Activated CD4-positive, alpha-beta T cell treated with anti-CD3 and anti-CD28 coated beads for 36 hours (primary cell): ENCODE data around the gene ARHGEF19. TPM values are rescaled to one million over a fixed set of nuclear protein-coding genes. Genes with fewer than 3 reads are reported as not detected.
"Not testable (repeated sequence)": the region's sequence is repeated elsewhere in the genome, so short reads cannot be mapped to it uniquely, and the experiment has no call there.

Experiments
- ATAC-seq: fragments of 200-7000 bp; cut with Tn5 transposase; one replicate; pipeline ENCODE4 v1.10.0; 2021; ENCODE audit warnings: mild to moderate bottlenecking, moderate library complexity
- CTCF ChIA-PET: fragments of 350-600 bp; sonication (Branson Sonifier 250); formaldehyde crosslinking; loops from one replicate; lab custom pipeline; 2021; ENCODE audit warnings: antibody characterized with exemption; lab: Charles Lee
- POLR2A ChIA-PET: fragments of 350-600 bp; sonication (Branson Sonifier 250); formaldehyde crosslinking; loops from one replicate; lab custom pipeline; 2021; ENCODE audit warnings: antibody characterized with exemption, inconsistent platforms; lab: Charles Lee
- DNase-seq: peaks from one replicate; pipeline ENCODE4 v3.0.0-alpha.2; 2020
- H3K27ac Mint-ChIP-seq: one replicate; pipeline ENCODE4 v1.8.0; 2021; ENCODE audit warnings: mixed read lengths
- H3K27me3 Mint-ChIP-seq: one replicate; pipeline ENCODE4 v1.8.0; 2021; ENCODE audit warnings: mixed read lengths
- H3K36me3 Mint-ChIP-seq: one replicate; pipeline ENCODE4 v1.8.0; 2021; ENCODE audit warnings: low read depth, mixed read lengths
- H3K4me1 Mint-ChIP-seq: one replicate; pipeline ENCODE4 v1.8.0; 2021; ENCODE audit warnings: mixed read lengths
- H3K4me3 Mint-ChIP-seq: one replicate; pipeline ENCODE4 v1.8.0; 2021; ENCODE audit warnings: mild to moderate bottlenecking, moderate library complexity, mixed read lengths
- H3K9me3 Mint-ChIP-seq: one replicate; pipeline ENCODE4 v1.8.0; 2021; ENCODE audit warnings: low read depth, mixed read lengths
- intact Hi-C, 2 experiments: fragments of 100-400 bp; cut with DNase I in 1 of 2; cut with micrococcal nuclease in 1 of 2; formaldehyde crosslinking; loops; one replicate each; pipeline versions ENCODE4 v1.14.2 to v1.15.1; 2022 to 2024; cut with DNase I, micrococcal nuclease
- total RNA-seq, 2 experiments: library from RNA; stranded (reverse); gene quantifications; one replicate each; pipeline ENCODE4 v1.2.3, GENCODE V29; 2021

Gene ARHGEF19
- total RNA-seq, 2 experiments from 2014 or later, result 4.9 to 6.5 TPM

- H3K27ac Mint-ChIP-seq, result no peak overlapping the region
- no peak for ATAC-seq
- no peak overlapping the region for H3K4me3 Mint-ChIP-seq
- ChIA-PET CTCF (no interaction called here), POLR2A (no interaction called here)
- no peaks in the 10 kb centered on the region for H3K27me3 Mint-ChIP-seq
- no peaks in the 10 kb centered on the region for H3K9me3 Mint-ChIP-seq
- intact Hi-C loops, result no loop called here
- H3K4me1 Mint-ChIP-seq, result peaks cover 17% of the 10 kb centered on the region
- H3K36me3 Mint-ChIP-seq, result no peaks in the 10 kb centered on the region
- DNase-seq, result no peak
Observed at GRCh38 chr1:16171314-16172151, 40.9 kb downstream of the ARHGEF19 start.

GRCh38 chr1:16170283-16170673 lies 42.2 kb downstream of the ARHGEF19 start:
- ChIA-PET POLR2A (no interaction called here), CTCF (interaction anchor here (3.1 kb wide), 1 partner anchor 14 kb away, joined by 10 read pairs; no protein-coding TSS in a partner anchor)
- DNase-seq (no peak), ATAC-seq (no peak)
- H3K36me3 Mint-ChIP-seq, result no peaks in the 10 kb centered on the region
- no peak overlapping the region for H3K27ac Mint-ChIP-seq
- intact Hi-C loops, result no loop called here
- H3K27me3 Mint-ChIP-seq, result no peaks in the 10 kb centered on the region
- H3K9me3 Mint-ChIP-seq, result no peaks in the 10 kb centered on the region
- peaks cover 27% of the 10 kb centered on the region for H3K4me1 Mint-ChIP-seq
- no peak overlapping the region for H3K4me3 Mint-ChIP-seq

GRCh38 chr1:16168622-16169360 lies 43.7 kb downstream of the ARHGEF19 start:
- peaks cover 39% of the 10 kb centered on the region for H3K4me1 Mint-ChIP-seq
- intact Hi-C loops, result loop anchor here in 1 of 2 experiments (2.0 kb wide), 1 partner anchor 38 kb away; no protein-coding TSS in a partner anchor
- no peak overlapping the region for H3K27ac Mint-ChIP-seq

GRCh38 chr1:16168144-16168495 lies 44.3 kb downstream of the ARHGEF19 start:
- POLR2A ChIA-PET, H3K27ac Mint-ChIP-seq, H3K9me3 Mint-ChIP-seq, H3K36me3 Mint-ChIP-seq, H3K27me3 Mint-ChIP-seq, DNase-seq, ATAC-seq: not testable (repeated sequence)
- H3K4me1 Mint-ChIP-seq, result peaks cover 43% of the 10 kb centered on the region
- intact Hi-C loops, result loop anchor here in 1 of 2 experiments (2.0 kb wide), 1 partner anchor 39 kb away; no protein-coding TSS in a partner anchor
- peak overlapping the region; percentile 44 for H3K4me3 Mint-ChIP-seq
- CTCF ChIA-PET, result interaction anchor here (1.2 to 3.1 kb wide), 2 partner anchors 16 to 85 kb away, joined by 5 to 10 read pairs; no protein-coding TSS in a partner anchor

More at GRCh38 chr1:16168622-16169360, 43.7 kb downstream of the ARHGEF19 start:
- peak overlapping the region; percentile 16 for H3K4me3 Mint-ChIP-seq
- H3K36me3 Mint-ChIP-seq, result no peaks in the 10 kb centered on the region
- POLR2A ChIA-PET, result no interaction called here
- DNase-seq (peak; percentile 63), ATAC-seq (peak; percentile 41)
- no peaks in the 10 kb centered on the region for H3K27me3 Mint-ChIP-seq
- no peaks in the 10 kb centered on the region for H3K9me3 Mint-ChIP-seq
- CTCF ChIA-PET, result interaction anchor here (1.0 to 3.1 kb wide), 3 partner anchors 16 to 90 kb away, joined by 4 to 10 read pairs (median 5); no protein-coding TSS in a partner anchor

GRCh38 chr1:16167331-16168143 lies 44.9 kb downstream of the ARHGEF19 start:
- Mint-ChIP-seq H3K27ac (no peak overlapping the region), H3K27me3 (no peaks in the 10 kb centered on the region), H3K36me3 (no peaks in the 10 kb centered on the region), H3K4me1 (peaks cover 49% of the 10 kb centered on the region), H3K4me3 (peak overlapping the region; percentile 44), H3K9me3 (no peaks in the 10 kb centered on the region)
- DNase-seq (peak; percentile 79), ATAC-seq (peak; percentile 78)
- intact Hi-C loops, result loop anchor here in 1 of 2 experiments (2.0 kb wide), 1 partner anchor 39 kb away; no protein-coding TSS in a partner anchor
- ChIA-PET CTCF (interaction anchor here (3.1 kb wide), 1 partner anchor 17 kb away, joined by 10 read pairs; no protein-coding TSS in a partner anchor), POLR2A (no interaction called here)

GRCh38 chr1:16166117-16166516 lies 46.3 kb downstream of the ARHGEF19 start:
- intact Hi-C loops, result no loop called here
- ChIA-PET CTCF (no interaction called here), POLR2A (no interaction called here)
- no peak overlapping the region for H3K4me3 Mint-ChIP-seq
- no peak overlapping the region for H3K27ac Mint-ChIP-seq
- peaks cover 58% of the 10 kb centered on the region for H3K4me1 Mint-ChIP-seq
- H3K27me3 Mint-ChIP-seq, result no peaks in the 10 kb centered on the region
- DNase-seq, result no peak
- H3K36me3 Mint-ChIP-seq, result no peaks in the 10 kb centered on the region
- no peaks in the 10 kb centered on the region for H3K9me3 Mint-ChIP-seq
- no peak for ATAC-seq

- no peak for ATAC-seq
- no peak overlapping the region for H3K4me3 Mint-ChIP-seq
- DNase-seq, result peak; percentile 37
Observed at GRCh38 chr1:16165548-16165947, 46.9 kb downstream of the ARHGEF19 start.

GRCh38 chr1:16165073-16165364 lies 47.4 kb downstream of the ARHGEF19 start:
- H3K27me3 Mint-ChIP-seq, result no peaks in the 10 kb centered on the region
- ChIA-PET POLR2A (no interaction called here), CTCF (interaction anchor here (1.7 kb wide), 1 partner anchor 86 kb away, joined by 7 read pairs; no protein-coding TSS in a partner anchor)
- no peak overlapping the region for H3K4me3 Mint-ChIP-seq
- H3K36me3 Mint-ChIP-seq, result no peaks in the 10 kb centered on the region
- intact Hi-C loops, result no loop called here
- no peak overlapping the region for H3K27ac Mint-ChIP-seq
- ATAC-seq, result no peak
- H3K9me3 Mint-ChIP-seq, result no peaks in the 10 kb centered on the region
- DNase-seq, result no peak
- H3K4me1 Mint-ChIP-seq, result peaks cover 59% of the 10 kb centered on the region

More at GRCh38 chr1:16165548-16165947, 46.9 kb downstream of the ARHGEF19 start:
- H3K9me3 Mint-ChIP-seq, result no peaks in the 10 kb centered on the region
- ChIA-PET POLR2A (no interaction called here), CTCF (interaction anchor here (1.7 kb wide), 1 partner anchor 86 kb away, joined by 7 read pairs; no protein-coding TSS in a partner anchor)
- no peaks in the 10 kb centered on the region for H3K36me3 Mint-ChIP-seq
- peaks cover 58% of the 10 kb centered on the region for H3K4me1 Mint-ChIP-seq
- intact Hi-C loops, result no loop called here
- H3K27ac Mint-ChIP-seq, result peak overlapping the region; percentile 16
- H3K27me3 Mint-ChIP-seq, result no peaks in the 10 kb centered on the region

GRCh38 chr1:16164213-16165072 lies 48.0 kb downstream of the ARHGEF19 start:
- no peak overlapping the region for H3K4me3 Mint-ChIP-seq
- no peaks in the 10 kb centered on the region for H3K27me3 Mint-ChIP-seq
- no peaks in the 10 kb centered on the region for H3K36me3 Mint-ChIP-seq
- DNase-seq (peak; percentile 58), ATAC-seq (peak; percentile 57)
- intact Hi-C loops, result no loop called here
- peaks cover 61% of the 10 kb centered on the region for H3K4me1 Mint-ChIP-seq
- no peak overlapping the region for H3K27ac Mint-ChIP-seq
- ChIA-PET CTCF (interaction anchor here (1.0 to 1.7 kb wide), 4 partner anchors 9 to 85 kb away, joined by 3 to 7 read pairs (median 3); partner anchors contain the start of gene EPHA2), POLR2A (no interaction called here)
- no peaks in the 10 kb centered on the region for H3K9me3 Mint-ChIP-seq

- H3K36me3 Mint-ChIP-seq, H3K9me3 Mint-ChIP-seq, H3K4me3 Mint-ChIP-seq, POLR2A ChIA-PET, DNase-seq, intact Hi-C loops, H3K27me3 Mint-ChIP-seq, H3K27ac Mint-ChIP-seq, ATAC-seq: not testable (repeated sequence)
- peaks cover 58% of the 10 kb centered on the region for H3K4me1 Mint-ChIP-seq
- CTCF ChIA-PET, result interaction anchor here (0.6 to 3.0 kb wide), 7 partner anchors 8 to 534 kb away, joined by 3 to 12 read pairs (median 3); partner anchors contain the start of gene EPHA2
Observed at GRCh38 chr1:16163608-16164212, 48.7 kb downstream of the ARHGEF19 start.
